NCI-H1417 treated with DMSO at 0.1 percent for 48 hours (cell line): Measurements from ENCODE around the gene SCD5.

ENCODE experiments used
- DNase-seq: peaks from one replicate; lab custom pipeline; 2025; lab: John Stamatoyannopoulos, UW

The SCD5 gene

DNA sequence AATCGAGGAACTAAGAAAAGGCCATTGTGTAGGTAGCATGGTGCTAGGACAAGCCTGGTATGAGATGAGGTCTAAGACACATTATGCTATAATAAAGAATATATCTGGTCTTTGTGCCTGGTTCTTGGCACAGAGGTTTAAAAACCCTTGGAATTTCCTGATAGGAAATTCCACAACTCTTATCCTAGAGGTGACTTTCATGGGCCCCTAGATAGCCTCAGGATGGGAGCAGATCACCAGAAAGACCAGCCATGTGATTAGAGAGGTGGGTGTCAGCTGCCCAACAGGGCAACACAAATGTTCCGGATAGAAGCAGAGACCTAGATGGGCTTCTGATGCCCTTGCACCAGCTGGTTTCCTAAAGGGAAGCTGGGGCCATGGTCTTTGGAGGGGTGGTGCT, 107.2 kb downstream of the SCD5 start:
- no peak for DNase-seq

DNA sequence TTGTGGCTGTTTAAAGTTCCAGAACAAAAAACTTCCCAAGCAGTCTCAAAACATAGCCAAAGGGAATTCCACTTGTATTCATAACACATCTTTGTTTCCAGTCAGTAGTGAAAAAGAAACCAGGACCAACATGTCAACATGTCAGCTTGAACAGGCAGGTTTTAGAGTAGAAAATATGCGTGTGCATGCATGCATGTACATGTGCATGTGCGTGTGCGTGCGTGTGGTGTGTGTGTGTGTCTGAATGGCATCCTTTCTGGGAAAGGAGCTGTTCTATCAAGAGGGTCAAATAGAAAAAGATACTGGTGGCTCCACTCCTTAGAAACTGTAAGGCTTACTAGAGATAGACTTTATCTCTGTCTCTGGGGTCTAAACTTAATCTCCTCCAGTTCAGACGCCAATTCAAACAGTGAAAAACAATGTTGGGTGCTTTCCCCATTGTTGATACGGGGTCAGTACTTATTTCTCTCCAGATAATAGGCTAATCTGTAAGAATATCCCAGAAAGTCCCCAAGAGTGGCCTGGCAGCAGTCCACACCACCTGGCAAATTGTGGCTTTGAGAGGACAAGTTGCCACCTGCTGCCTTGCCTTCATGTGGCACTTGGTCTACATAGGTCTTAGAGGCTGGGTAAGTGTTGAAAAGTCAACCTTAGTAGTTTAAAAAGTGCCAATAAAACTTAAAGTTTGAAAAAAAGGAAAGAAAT, 110.4 kb downstream of the SCD5 start:
- DNase-seq, result no peak

DNA sequence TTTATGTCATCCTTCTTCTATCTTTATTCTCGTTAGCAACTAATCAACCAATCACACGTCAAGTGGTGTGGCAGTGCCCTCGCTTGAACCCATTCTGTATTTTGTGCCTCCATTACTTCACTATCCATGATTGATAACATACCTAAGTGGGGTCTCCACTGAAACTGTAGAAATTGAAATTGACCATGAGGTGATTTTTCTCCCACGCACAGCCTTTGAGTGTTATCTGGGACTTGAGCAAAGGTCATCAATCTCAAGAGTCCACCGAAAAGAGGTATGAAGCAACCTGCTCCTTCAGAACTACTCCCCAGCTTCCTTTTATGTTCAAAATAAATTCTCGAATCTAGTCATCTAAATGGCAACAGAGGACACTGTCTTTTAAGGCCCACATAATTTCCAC, 111.1 kb downstream of the SCD5 start:
- no peak for DNase-seq

DNA sequence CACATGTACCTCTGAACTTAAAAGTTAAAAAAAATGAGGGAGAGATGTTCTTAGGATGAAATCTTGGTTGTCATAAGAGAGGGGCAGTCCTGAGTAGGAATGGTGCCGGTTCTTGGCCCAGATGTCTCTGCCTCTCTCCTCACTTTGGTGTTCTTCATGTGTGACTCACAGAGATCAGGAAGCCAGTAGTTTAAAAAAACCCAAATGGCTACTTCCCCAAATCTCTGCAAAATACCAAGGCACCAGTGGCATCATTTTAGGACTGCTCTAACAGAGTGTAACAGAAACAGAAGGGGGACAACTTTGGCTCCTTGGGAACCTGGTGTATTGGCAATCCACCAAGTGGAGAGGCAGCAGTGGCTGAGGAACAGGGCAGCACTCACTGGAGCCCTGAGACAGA, 116.8 kb downstream of the SCD5 start:
- no peak for DNase-seq

DNA sequence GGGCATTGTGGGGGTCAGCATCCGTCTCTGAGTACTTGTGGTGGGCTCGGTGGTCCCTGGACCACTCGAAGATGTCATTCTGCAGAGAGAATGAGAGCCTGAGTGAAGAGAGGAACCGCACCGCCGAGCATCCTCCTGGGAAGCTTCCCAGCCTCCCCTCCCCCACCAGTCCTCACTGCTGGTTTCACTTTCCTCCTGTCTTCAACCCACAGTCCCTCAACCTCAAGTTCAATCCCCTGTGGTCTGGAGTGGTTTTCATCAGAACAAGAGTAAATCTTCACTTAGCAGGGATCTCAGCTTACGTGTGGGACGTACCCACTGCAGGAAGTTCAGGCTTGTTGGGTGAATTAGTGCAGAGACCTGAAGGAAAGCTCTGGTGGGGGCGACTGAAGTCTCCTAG, 117.8 kb downstream of the SCD5 start:
- no peak for DNase-seq

DNA sequence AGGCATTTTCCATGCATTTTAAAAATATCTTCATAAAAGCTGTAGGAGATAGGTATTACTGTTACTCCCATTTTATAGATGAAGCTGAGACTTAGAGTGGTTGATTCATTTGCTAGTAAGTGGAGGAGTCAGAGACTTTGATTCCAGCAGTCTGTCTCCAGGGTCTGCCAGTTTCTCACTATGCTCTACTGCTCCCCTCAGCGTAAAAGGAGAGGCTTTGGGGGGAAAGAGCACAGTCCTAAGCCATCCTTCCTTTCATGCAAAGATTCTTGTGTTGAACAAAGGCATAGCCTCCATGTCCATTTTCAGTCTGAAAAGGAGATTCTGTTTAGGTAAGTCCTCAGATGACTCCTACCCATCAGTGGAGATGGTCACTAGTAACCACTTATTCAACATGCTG, 119.1 kb downstream of the SCD5 start:
- no peak for DNase-seq

DNA sequence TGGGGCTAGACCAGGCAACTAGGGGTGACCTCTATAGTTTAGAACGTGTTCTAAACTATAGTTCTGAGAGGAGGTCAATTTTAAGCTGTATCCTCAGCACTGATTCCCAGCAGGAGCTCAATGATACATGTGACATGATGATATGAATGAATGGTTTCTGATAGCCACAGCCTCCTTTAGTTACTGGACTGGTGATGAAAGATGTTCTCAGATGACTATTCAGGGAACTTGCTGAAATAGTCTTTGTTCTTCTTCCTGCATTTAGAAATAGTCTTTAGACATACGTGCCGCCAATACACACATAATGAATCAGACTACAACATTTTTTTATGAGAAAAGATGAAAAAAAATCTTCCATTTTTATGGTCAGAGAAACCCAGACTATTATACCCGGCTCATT, 120.5 kb downstream of the SCD5 start:
- no peak for DNase-seq

DNA sequence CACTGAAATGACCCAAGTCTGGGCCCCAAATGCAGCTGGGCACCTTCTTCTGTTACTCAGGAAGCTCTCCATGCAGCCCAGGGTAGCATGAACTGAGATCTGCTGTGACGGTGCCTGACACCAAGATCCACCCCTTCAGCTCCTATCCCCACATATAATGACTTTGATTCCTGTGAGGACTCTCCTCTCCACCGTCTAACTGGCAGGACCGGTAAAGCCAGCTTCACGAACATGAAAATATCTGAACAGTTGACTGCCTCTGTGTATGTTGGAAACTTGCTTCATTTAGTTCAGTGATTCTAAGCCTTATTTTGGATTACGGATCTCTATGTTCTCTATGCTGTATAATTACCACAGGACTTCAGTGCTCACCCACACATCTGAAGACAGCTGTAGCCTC, 121.3 kb downstream of the SCD5 start:
- DNase-seq, result no peak

DNA sequence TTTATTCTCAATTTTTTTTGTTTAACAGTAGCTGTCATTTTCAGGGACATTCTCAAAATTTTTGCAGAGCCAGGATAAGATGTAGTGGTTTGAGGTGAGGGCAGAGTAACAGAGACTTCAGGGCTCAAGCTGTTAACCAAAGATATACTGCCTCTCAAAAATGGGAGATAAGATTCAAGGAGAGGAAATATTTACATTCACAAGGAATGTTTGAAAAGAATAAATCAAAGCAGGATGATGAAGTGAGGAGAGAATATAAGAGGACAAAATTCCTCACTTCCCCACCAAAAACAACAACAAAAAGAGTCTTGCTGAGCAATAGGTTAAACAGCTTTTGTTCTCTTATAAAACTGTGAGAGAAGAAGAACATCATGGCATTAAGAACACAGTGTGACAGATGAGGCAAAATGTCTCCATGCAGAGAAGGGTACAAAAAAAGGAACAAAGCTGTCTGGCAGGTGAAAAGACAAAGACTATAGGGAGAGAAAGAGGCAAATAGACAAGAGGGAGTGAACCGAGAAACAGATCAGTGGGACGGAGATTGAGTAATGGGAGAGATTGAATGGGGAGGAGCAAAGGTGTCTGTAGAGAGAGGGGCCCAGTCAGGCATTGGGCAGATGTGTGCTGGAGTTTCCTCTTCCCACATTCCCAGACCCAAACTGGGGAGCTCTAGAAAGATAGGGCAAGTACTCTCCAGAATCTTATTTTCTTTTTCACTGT, 130.7 kb downstream of the SCD5 start:
- DNase-seq, result no peak

DNA sequence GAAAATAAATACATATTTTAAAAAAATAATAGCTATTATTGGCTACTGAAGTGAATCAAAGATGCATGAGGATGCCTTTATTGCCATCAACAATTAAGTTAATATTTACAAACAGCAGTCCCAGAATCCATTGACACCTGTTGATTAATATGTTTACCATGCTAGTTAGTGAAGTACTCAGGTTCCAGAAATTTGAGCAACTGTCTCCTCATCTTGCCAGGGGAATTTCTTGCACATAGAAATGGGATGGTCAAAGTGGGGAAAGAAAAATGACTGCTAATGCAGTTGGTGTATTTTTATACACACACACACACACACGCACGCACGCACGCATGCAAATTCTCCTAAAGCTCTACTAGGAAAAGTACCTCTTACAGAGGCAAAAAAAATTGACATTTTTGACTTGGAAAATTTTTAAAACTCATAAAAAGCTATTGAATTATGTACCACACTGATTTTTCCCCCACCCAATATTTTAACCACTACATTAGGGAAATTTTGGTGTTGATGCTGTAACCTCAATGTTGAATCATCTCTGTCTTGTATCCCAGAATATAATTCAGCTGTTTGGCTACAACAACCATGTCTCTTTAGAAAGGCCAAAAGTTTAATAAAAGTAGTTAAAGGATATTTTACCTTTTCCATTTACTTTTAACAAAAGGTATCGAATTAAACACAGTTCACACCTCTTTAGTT, 131.5 kb downstream of the SCD5 start:
- DNase-seq, result no peak

DNA sequence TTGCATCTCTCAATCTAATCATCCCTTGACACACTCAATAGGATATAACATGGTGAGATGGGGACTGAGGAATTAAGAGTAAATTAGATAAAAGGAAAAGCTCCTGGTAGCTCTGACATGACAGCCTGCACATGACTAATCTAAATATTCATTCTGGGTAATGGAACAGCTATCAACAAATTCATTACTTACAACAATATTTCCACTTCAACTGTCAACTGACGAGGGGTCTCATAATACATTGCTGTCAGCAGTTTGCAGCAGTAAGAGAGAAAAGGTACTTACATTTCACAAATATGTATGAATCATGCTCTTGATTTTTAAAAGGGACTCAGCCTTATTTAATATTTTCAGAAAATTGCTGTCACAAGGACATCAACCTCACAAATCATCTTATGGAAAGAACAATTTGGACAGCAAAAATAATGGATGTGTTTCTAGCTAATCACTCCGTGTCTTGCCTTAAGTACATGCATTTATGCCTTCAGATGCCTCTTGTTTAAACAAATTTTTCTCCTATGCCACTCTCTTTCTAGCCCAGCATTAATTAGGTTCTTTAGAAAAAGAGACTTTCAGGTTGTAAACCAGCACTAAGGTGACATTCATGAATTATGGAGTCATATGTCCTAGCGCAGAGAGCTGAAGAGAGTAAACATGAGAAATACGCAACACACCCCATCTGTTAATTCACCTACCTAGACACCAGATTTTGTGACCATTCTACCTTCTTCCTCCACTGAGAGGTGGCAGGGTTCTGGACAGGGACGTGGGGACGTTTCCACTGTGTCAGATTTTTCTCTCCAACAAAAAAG, 137.2 kb downstream of the SCD5 start:
- peak; percentile 92 for DNase-seq

DNA sequence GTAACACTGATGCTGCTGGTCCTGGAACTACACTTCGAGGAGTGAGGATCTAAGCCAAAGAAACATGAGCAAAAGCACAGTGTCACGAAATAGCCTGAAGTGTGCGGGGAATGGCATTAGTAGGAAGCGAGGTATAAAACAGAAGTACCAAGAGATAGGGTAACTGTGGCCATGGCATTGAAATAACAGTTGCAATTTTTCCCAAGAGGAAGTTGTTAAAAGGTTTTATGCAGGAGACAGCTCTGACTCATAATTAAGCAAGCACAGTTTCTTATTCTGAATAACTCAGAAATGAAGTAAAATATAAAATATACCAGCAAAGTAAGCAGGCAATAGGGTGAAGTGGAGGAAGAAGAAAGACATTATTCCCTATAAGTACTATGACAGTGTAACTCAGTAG, 146.5 kb downstream of the SCD5 start:
- no peak for DNase-seq

DNA sequence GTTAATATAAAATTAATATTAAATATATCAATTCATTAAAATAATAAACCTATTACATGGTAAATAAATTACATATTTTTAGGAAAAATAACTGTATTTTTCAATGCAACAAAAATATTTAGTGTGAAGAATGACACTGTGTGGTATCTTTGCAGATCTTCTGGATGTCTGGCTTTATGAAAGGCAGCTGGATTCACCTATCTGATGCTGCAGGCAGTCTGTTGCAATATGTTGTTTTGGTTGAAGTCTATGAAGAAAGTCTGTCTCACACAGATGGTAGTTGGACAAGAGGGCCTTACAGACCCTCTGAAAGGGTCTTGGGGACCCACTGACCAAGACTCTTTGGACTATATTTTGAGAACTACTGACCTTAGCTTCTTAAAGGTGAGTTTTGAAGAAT, 147.7 kb downstream of the SCD5 start:
- no peak for DNase-seq

DNA sequence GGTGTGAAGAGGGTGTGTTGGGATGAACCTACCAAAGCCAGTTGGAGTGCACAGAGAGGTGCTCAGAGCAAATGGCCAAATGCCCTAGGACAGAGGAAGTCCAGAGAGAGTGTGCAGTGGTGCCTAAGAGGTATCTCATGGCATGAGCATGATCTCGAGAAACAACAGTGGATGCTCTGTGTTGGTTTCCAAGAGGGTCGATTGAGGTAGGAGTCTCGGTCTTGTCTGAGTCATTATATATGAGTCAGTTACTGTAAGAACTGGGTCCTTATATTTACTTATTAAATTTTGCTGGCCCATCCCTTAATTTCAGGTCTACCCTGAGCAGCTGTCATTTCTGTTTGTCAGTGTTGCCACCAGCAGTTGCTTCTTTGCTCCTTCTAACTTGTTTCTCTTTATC, 150.2 kb downstream of the SCD5 start:
- DNase-seq, result no peak

DNA sequence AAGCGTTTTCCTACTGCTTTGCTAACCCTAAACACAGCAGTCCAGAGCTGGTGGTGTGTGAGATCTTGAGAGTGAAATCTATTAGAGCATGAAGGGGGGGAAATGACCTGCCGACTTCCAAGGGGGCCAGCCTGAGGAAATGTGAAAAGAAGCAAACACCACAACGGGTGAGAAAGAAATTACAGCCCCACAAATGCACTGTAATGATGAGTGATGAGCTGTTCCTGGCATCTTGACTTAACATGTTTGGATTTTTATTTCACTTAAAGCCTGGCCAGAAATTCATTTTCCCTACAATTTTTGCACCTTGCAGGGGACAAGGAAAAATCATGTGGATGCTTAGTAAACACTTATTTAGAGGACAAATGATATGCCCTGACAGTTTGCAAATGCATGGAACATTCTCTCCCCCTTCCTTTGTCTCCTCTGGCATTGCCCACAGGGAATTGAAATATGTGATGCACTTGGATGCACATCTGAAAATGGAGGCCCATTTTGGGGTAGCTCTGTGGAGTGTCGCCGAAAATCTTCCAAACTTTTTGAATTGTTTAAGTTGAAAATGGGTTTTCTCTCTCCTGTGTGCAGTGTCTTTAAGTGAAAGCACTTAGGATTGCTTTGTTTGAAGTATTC, 152.5 kb downstream of the SCD5 start:
- DNase-seq, result no peak

DNA sequence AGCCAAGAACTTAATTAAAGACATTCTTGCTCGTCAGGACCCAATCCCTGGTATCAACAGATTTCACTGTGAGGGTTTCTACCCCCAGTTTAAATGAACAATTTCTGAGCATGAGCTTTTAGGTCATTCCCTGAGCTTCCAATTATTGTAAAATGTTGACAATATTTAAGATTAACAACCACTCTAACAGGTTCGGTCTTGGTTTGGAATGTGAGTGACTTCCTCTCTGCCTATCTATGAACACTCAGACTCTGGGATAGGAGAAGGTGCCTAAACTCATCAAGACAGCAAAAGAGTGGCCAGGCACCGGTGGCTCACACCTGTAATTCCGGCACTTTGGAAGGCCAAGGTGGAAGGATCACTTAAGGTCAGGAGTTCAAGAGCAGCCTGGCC, 153.9 kb downstream of the SCD5 start:
- no peak for DNase-seq

DNA sequence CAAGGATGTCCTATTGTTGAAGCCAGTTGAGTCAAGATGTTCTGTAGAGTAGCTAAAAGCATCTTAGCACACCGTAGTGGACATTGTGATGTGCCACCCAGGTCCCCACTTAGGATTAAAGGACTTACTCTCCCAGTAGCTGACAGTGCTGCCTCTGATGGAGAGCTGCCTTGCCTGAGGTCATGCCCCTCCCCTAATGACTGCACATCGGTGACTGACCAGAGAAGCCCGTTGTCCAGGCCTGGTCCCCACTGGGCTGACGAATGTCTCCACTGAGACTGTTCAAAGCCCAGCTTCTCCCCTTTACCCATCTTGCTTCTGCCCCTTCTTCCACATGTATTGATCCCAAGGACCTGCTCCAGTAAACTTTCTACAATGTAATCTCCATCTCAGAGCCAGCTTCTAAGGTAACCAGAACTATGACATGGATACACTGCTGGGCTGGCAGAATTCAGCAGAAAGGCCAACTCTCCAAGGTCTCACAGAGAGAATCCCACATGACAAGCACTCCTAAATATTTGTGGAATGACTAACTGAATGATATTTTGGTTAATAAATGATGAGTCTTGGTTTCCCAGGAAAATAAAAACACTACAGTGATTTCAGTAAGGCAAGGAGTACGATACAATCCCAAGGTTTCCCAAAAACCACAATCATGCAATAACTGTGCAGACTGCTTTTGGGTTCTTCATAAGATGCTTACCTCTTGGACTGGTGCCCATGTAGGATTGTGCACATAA, 154.4 kb downstream of the SCD5 start:
- DNase-seq, result no peak

DNA sequence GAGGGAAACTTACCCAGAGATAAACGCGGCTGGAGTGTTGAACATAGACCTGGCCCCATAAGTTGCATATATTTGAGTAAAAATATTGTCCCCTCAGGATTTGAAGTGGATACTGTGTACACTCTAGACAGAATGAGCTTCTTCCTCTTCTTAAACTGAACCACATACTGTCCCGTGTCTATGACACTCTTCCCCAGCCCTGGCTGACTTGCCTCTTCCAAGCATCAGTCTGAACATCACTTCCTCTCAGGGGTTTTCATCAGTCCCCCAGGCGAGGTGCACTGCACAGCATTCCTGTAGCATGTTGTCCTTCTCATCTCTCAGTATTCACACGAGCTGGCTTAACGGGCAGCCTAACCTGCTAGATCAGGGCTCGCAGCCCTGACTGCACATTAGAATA, 156.3 kb downstream of the SCD5 start:
- no peak for DNase-seq

DNA sequence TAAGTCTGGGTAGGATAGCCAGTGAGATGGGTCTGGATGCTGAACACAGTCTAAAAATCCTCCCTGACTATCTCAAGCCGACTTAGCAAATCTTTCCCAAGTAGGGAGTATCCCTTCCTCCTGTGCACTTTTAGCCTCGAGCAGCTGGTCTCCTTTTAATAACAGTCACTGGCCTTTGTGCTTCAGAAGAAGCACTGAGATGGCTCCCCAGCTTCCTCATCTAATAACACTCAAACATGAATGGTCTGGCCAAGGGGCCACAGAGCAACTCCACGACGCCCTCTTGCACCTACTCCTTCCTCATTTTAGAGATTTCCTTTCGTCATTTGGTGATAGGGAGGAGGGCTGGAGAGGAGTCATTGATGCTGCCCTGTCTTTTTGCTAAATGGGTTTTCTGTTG, 158.1 kb downstream of the SCD5 start:
- DNase-seq, result no peak

DNA sequence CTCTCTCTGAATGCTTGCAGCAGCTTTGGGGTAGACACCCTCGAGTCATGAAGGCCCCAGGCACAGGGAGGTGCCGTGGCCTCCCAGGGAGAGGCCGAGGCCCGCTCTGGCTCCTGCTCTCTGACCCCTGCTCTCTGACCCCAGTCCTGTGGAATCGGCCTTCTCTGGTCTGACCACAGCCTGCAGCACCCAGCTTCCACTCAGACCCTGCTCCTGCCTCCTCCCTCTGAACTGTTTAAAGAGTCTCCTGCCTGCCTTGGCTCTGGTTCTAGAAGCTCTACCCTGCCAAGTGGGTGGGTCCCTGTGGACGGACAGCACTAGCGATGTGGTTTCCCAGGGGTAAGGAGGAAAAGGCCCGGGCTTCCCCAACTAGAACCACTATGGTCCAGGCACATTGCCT, 158.6 kb downstream of the SCD5 start:
- DNase-seq, result no peak

DNA sequence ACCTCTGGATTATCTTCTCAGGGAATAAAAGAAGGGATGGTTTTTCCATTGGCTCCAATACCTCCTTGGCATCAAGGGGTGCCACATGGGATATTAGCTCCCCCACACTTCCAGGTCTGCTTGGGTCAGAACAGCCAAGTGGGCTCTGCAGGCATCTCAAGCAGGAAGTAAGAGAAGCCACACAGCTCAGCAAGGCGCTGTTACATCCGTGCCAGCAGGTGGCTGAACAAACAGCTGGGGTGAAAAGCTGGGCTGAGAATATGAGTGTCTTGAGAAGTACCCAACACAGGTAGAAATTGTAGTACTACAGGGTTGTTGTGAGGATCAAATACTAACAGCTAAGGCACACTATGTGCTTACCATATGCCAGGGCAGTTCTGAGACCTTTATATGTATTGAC, 160.1 kb downstream of the SCD5 start:
- DNase-seq, result no peak
